Transverse colon (tissue), 3 donors: Measurements from ENCODE around the gene MRM2.

Experiments
- POLR2A ChIP-seq: fragments of 450-650 bp; IDR thresholded peaks from one replicate; pipeline ENCODE4 v1.6.1; 2016; ENCODE audit warnings: antibody characterized with exemption, mild to moderate bottlenecking, moderate library complexity
- TF ChIP-seq, protein P1 (sequence below), 5 experiments: fragments of 200-600 bp in 3 of 5; fragments of 450-650 bp in 2 of 5; sonication (generic) in 3 of 5; IDR thresholded peaks; 1 replicate in 2 of 5; 2 replicates in 3 of 5; pipeline ENCODE4 v1.5.1; 2016 to 2017; ENCODE audit warnings: antibody characterized with exemption in 5 of 5, inconsistent platforms in 3 of 5, mild to moderate bottlenecking in 2 of 5, moderate library complexity in 1 of 5

DNA sequence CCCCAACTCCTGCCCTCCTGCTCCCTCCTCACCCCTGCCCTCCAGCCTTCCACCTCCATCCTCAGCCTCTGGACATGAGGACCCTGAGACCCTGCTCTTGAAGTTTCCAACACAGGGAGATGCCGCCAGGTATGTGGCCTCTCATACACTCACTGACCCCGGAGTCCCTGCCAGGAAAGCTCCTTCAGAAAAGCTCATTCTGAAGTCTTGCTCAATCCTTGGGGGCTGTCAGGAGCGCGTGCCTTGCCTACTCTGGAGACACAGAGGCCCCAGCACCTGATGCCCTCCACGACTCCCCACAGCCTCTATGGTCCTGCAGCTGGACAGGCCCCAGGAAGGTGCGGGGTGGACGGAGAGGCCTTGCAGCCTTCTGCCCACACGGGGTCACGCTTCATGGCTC, 11.0 kb upstream of the MRM2 start:
- TF ChIP-seq POLR2A: no peak
- TF ChIP-seq, protein P1, sequence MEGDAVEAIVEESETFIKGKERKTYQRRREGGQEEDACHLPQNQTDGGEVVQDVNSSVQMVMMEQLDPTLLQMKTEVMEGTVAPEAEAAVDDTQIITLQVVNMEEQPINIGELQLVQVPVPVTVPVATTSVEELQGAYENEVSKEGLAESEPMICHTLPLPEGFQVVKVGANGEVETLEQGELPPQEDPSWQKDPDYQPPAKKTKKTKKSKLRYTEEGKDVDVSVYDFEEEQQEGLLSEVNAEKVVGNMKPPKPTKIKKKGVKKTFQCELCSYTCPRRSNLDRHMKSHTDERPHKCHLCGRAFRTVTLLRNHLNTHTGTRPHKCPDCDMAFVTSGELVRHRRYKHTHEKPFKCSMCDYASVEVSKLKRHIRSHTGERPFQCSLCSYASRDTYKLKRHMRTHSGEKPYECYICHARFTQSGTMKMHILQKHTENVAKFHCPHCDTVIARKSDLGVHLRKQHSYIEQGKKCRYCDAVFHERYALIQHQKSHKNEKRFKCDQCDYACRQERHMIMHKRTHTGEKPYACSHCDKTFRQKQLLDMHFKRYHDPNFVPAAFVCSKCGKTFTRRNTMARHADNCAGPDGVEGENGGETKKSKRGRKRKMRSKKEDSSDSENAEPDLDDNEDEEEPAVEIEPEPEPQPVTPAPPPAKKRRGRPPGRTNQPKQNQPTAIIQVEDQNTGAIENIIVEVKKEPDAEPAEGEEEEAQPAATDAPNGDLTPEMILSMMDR (IDR thresholded peaks at IDR 0.05): no peak
